GM23248 (cell line): Measurements from ENCODE around the gene STX4.

Experiments used
- EZH2 ChIP-seq: fragments of 200-600 bp; sonication (generic); IDR thresholded peaks from 2 replicates; pipeline ENCODE4 v1.6.1; 2018; ENCODE audit warnings: antibody characterized with exemption, mild to moderate bottlenecking; ENCODE audit not compliant: insufficient read depth, poor library complexity, severe bottlenecking
- EZH2phosphoT487 ChIP-seq: fragments of 200-600 bp; sonication (generic); IDR thresholded peaks from 2 replicates; pipeline ENCODE4 v1.6.1; 2018; ENCODE audit warnings: antibody characterized with exemption, moderate library complexity, mild to moderate bottlenecking, low read depth; ENCODE audit not compliant: insufficient read depth

GRCh38 chr16:31043898-31044481 is 10.6 kb downstream of the STX4 start:
- no peak for TF ChIP-seq EZH2phosphoT487
- TF ChIP-seq EZH2: no peak
